ENCODE data around the gene TCL1B.
"Not testable (repeated sequence)": the region's sequence is repeated elsewhere in the genome, so short reads cannot be mapped to it uniquely, and the experiment has no call there.

Gene TCL1B

GRCh38 chr14:95703805-95704204, 17.6 kb downstream of the TCL1B start:
- no peak for DNase-seq

GRCh38 chr14:95705518-95705917, 19.3 kb downstream of the TCL1B start:
- DNase-seq = no peak

GRCh38 chr14:95707327-95707726, 21.1 kb downstream of the TCL1B start:
- no peak for DNase-seq

GRCh38 chr14:95710106-95710505, 23.9 kb downstream of the TCL1B start:
- DNase-seq = no peak

GRCh38 chr14:95711476-95712176, 25.4 kb downstream of the TCL1B start:
- DNase-seq = no peak

- DNase-seq = no peak
Measured at GRCh38 chr14:95712398-95712797, 26.2 kb downstream of the TCL1B start.

- DNase-seq = no peak
Measured at GRCh38 chr14:95713596-95714371, 27.6 kb downstream of the TCL1B start, which contains the start of gene TCL1A. TCL1A (minus strand) TSS chr14:95714125; CDS start chr14:95714066, 59 bp downstream.

GRCh38 chr14:95722525-95723190, 36.4 kb downstream of the TCL1B start:
- no peak for DNase-seq

GRCh38 chr14:95725685-95726336, 39.6 kb downstream of the TCL1B start:
- no peak for DNase-seq

GRCh38 chr14:95727056-95727700, 41.0 kb downstream of the TCL1B start:
- no peak for DNase-seq

- DNase-seq = not testable (repeated sequence)
Measured at GRCh38 chr14:95729402-95730028, 43.3 kb downstream of the TCL1B start.

GRCh38 chr14:95730126-95730525, 43.9 kb downstream of the TCL1B start:
- no peak for DNase-seq

- DNase-seq = no peak
Measured at GRCh38 chr14:95733212-95733611, 47.0 kb downstream of the TCL1B start.

GRCh38 chr14:95739356-95739755, 53.1 kb downstream of the TCL1B start:
- no peak for DNase-seq

GRCh38 chr14:95741038-95741490, 54.8 kb downstream of the TCL1B start:
- no peak for DNase-seq

- DNase-seq = no peak
Measured at GRCh38 chr14:95741781-95742180, 55.6 kb downstream of the TCL1B start.

All from NCI-H1694 (cell line).